PFSK-1 (cell line): ENCODE data around the gene STK17B.

ENCODE experiments used
- FOXP2 ChIP-seq: optimal IDR thresholded peaks from 2 replicates; pipeline ENCODE3; 2011; ENCODE audit warnings: borderline replicate concordance, control low read depth, inconsistent platforms; ENCODE audit not compliant: insufficient read depth; ENCODE audit errors: extremely low read length, extremely low read depth
- POLR2AphosphoS5 ChIP-seq: IDR thresholded peaks from 2 replicates; pipeline ENCODE4 v1.6.1; 2012; ENCODE audit warnings: low read depth, mild to moderate bottlenecking, control low read depth, low read length, moderate library complexity
- REST ChIP-seq, 2 experiments: IDR thresholded peaks; 2 replicates each; pipeline versions ENCODE4 v1.6.1 to v1.8.0; 2011 to 2012; ENCODE audit warnings: low read depth in 2 of 2, low read length in 2 of 2, control low read depth in 1 of 2, inconsistent platforms in 1 of 2, mild to moderate bottlenecking in 1 of 2, moderate library complexity in 1 of 2; ENCODE audit not compliant: insufficient read depth in 1 of 2
- SIN3A ChIP-seq: IDR thresholded peaks from 2 replicates; pipeline ENCODE4 v1.6.1; 2012; ENCODE audit warnings: mild to moderate bottlenecking, low read length, moderate library complexity, borderline replicate concordance; ENCODE audit not compliant: insufficient read depth
- TAF1 ChIP-seq: IDR thresholded peaks from 2 replicates; pipeline ENCODE4 v1.6.1; 2012; ENCODE audit warnings: low read length, control low read depth, borderline replicate concordance; ENCODE audit not compliant: insufficient read depth

Gene STK17B

GRCh38 chr2:196205881-196206435 is 34.6 kb upstream of the STK17B start:
- TF ChIP-seq POLR2AphosphoS5 (no peak), FOXP2 (no peak), TAF1 (no peak), REST (IDR thresholded peaks at IDR 0.05; ENCODE audit: insufficient read depth in 1 of 2, low read depth in 2 of 2, low read length in 2 of 2) (no peak), SIN3A (no peak)

GRCh38 chr2:196205011-196205766 is 33.8 kb upstream of the STK17B start:
- TF ChIP-seq SIN3A: no peak
- TF ChIP-seq FOXP2: no peak
- no peak for TF ChIP-seq REST (IDR thresholded peaks at IDR 0.05; ENCODE audit: insufficient read depth in 1 of 2, low read depth in 2 of 2, low read length in 2 of 2)
- TF ChIP-seq TAF1: no peak
- TF ChIP-seq POLR2AphosphoS5: no peak

- TF ChIP-seq REST (IDR thresholded peaks at IDR 0.05; ENCODE audit: insufficient read depth in 1 of 2, low read depth in 2 of 2, low read length in 2 of 2): no peak
- TF ChIP-seq POLR2AphosphoS5: no peak
- TF ChIP-seq TAF1: no peak
- TF ChIP-seq SIN3A: no peak
- TF ChIP-seq FOXP2: no peak
These were observed 30.0 kb upstream of the STK17B start for GRCh38 chr2:196201229-196202009.

GRCh38 chr2:196200557-196200956 is 29.2 kb upstream of the STK17B start:
- no peak for TF ChIP-seq TAF1
- no peak for TF ChIP-seq SIN3A
- TF ChIP-seq FOXP2: no peak
- no peak for TF ChIP-seq REST (IDR thresholded peaks at IDR 0.05; ENCODE audit: insufficient read depth in 1 of 2, low read depth in 2 of 2, low read length in 2 of 2)
- TF ChIP-seq POLR2AphosphoS5: no peak

GRCh38 chr2:196195758-196196157 is 24.4 kb upstream of the STK17B start:
- no peak for TF ChIP-seq SIN3A
- no peak for TF ChIP-seq REST (IDR thresholded peaks at IDR 0.05; ENCODE audit: insufficient read depth in 1 of 2, low read depth in 2 of 2, low read length in 2 of 2)
- TF ChIP-seq TAF1: no peak
- TF ChIP-seq POLR2AphosphoS5: no peak
- TF ChIP-seq FOXP2: no peak
